H1 (cell line): Measurements from ENCODE around the gene FOXN1. TPM values are rescaled to one million over a fixed set of nuclear protein-coding genes. Genes with fewer than 3 reads are reported as not detected.

ENCODE experiments used
- CTCF ChIA-PET: fragments of 300-600 bp; sonication (Branson Sonifier 250); formaldehyde crosslinking; loops from one replicate; lab custom pipeline; 2021; ENCODE audit not compliant: partially characterized antibody; lab: Charles Lee
- POLR2A ChIA-PET: fragments of 300-600 bp; sonication (Branson Sonifier 250); formaldehyde crosslinking; loops from one replicate; lab custom pipeline; 2021; ENCODE audit warnings: inconsistent platforms; ENCODE audit not compliant: partially characterized antibody; lab: Charles Lee
- DNase-seq, 2 experiments: peaks; one replicate each; pipeline versions ENCODE4 v3.0.0 to v3.0.0-alpha.2; 2010 to 2022; ENCODE audit warnings: low spot score in 2 of 2, low read depth in 1 of 2, mixed read lengths in 1 of 2
- FAIRE-seq: peaks from 2 replicates; lab custom pipeline; 2011; peaks lifted over from hg19 to GRCh38; lab: Jason Lieb, UNC
- H2AFZ ChIP-seq: 2 replicates; pipeline ENCODE4 v1.8.1; 2012; ENCODE audit warnings: low read length, inconsistent platforms
- H2AK5ac ChIP-seq: 2 replicates; pipeline ENCODE4 v1.6.1; 2013; ENCODE audit warnings: low read depth, low read length
- H2BK120ac ChIP-seq: replicated peaks from 2 replicates; pipeline ENCODE3; 2013; ENCODE audit warnings: low read depth, low read length, inconsistent platforms
- H2BK12ac ChIP-seq: 2 replicates; pipeline ENCODE4 v1.6.1; 2013; ENCODE audit warnings: low read depth, low read length
- H2BK15ac ChIP-seq: 2 replicates; pipeline ENCODE4 v1.6.1; 2013; ENCODE audit warnings: low read length
- H2BK20ac ChIP-seq: 2 replicates; pipeline ENCODE4 v1.6.1; 2013; ENCODE audit warnings: low read length
- H2BK5ac ChIP-seq: 2 replicates; pipeline ENCODE4 v1.6.1; 2013; ENCODE audit warnings: low read depth, low read length
- H3K14ac ChIP-seq: 2 replicates; pipeline ENCODE4 v1.6.1; 2013; ENCODE audit warnings: inconsistent platforms; ENCODE audit not compliant: insufficient read length
- H3K18ac ChIP-seq: 2 replicates; pipeline ENCODE4 v1.6.1; 2013; ENCODE audit warnings: low read length; ENCODE audit errors: extremely low read depth
- H3K23ac ChIP-seq: 2 replicates; pipeline ENCODE4 v1.6.1; 2013; ENCODE audit warnings: inconsistent platforms; ENCODE audit not compliant: insufficient read length
- H3K23me2 ChIP-seq: 2 replicates; pipeline ENCODE4 v1.6.1; 2013; ENCODE audit warnings: low read depth, low read length
- H3K27ac ChIP-seq: 2 replicates; pipeline ENCODE4 v1.6.1; 2011; ENCODE audit warnings: low read depth, low read length, inconsistent platforms
- H3K27me3 ChIP-seq, 4 experiments: replicated peaks in 1 of 4; 1 replicate in 1 of 4; 2 replicates in 3 of 4; pipeline versions ENCODE4 v1.6.1 to v1.8.1; 2011 to 2013; ENCODE audit warnings: low read length in 3 of 4, mild to moderate bottlenecking in 3 of 4, inconsistent platforms in 2 of 4, mixed read lengths in 2 of 4, moderate library complexity in 1 of 4; ENCODE audit not compliant: control insufficient read depth in 3 of 4, insufficient read depth in 3 of 4; ENCODE audit errors: extremely low read depth in 1 of 4
- H3K36me3 ChIP-seq, 4 experiments: 2 replicates each; pipeline versions ENCODE4 v1.6.1 to v1.8.1; 2011 to 2013; ENCODE audit warnings: mild to moderate bottlenecking in 4 of 4, low read length in 3 of 4, moderate library complexity in 2 of 4, control low read depth in 1 of 4, inconsistent platforms in 1 of 4; ENCODE audit not compliant: insufficient read depth in 4 of 4, control insufficient read depth in 2 of 4
- H3K4ac ChIP-seq: replicated peaks from 2 replicates; pipeline ENCODE3; 2013; ENCODE audit warnings: low read length, low read depth, mixed read lengths, inconsistent platforms; ENCODE audit not compliant: insufficient read length
- H3K4me1 ChIP-seq, 4 experiments: replicated peaks in 1 of 4; 1 replicate in 1 of 4; 2 replicates in 3 of 4; pipeline versions ENCODE4 v1.6.1 to v1.8.1; 2011 to 2013; ENCODE audit warnings: low read length in 3 of 4, inconsistent platforms in 2 of 4, mixed read lengths in 1 of 4; ENCODE audit not compliant: insufficient read depth in 4 of 4, control insufficient read depth in 3 of 4
- H3K4me2 ChIP-seq, 2 experiments: 2 replicates each; pipeline versions ENCODE4 v1.6.1 to v1.8.1; 2011 to 2013; ENCODE audit warnings: low read depth in 2 of 2, low read length in 2 of 2, control low read depth in 1 of 2, inconsistent platforms in 1 of 2, mild to moderate bottlenecking in 1 of 2; ENCODE audit not compliant: insufficient read depth in 1 of 2
- H3K4me3 ChIP-seq, 4 experiments: fragments of 200-600, 300-600 bp in 1 of 4; sonication (generic), shearing (Covaris generic), sonication (Bioruptor Twin) in 1 of 4; 2 replicates each; pipeline versions ENCODE4 v1.5.1 to v1.8.1; 2011 to 2016; ENCODE audit warnings: low read length in 4 of 4, low read depth in 3 of 4, control low read depth in 2 of 4, inconsistent platforms in 2 of 4, mild to moderate bottlenecking in 2 of 4, mixed read lengths in 1 of 4, moderate library complexity in 1 of 4; ENCODE audit not compliant: insufficient read depth in 2 of 4; ENCODE audit errors: extremely low read depth in 1 of 4
- H3K56ac ChIP-seq: replicated peaks from 2 replicates; pipeline ENCODE3; 2013; ENCODE audit warnings: low read depth, mild to moderate bottlenecking, mixed read lengths, low read length, inconsistent platforms; ENCODE audit not compliant: insufficient read length
- H3K79me1 ChIP-seq: 2 replicates; pipeline ENCODE4 v1.6.1; 2013; ENCODE audit warnings: low read depth, low read length, control low read depth
- H3K79me2 ChIP-seq, 2 experiments: 2 replicates each; pipeline versions ENCODE4 v1.6.1 to v1.8.1; 2012 to 2013; ENCODE audit warnings: low read length in 2 of 2, mild to moderate bottlenecking in 2 of 2, inconsistent platforms in 1 of 2; ENCODE audit not compliant: insufficient read depth in 2 of 2, control insufficient read depth in 1 of 2
- H3K9ac ChIP-seq, 4 experiments: replicated peaks in 1 of 4; 1 replicate in 1 of 4; 2 replicates in 3 of 4; pipeline versions ENCODE4 v1.6.1 to v1.8.1; 2011 to 2013; ENCODE audit warnings: low read depth in 3 of 4, low read length in 3 of 4, control low read depth in 2 of 4, mild to moderate bottlenecking in 2 of 4, moderate library complexity in 2 of 4, inconsistent platforms in 1 of 4; ENCODE audit errors: extremely low read depth in 1 of 4
- H3K9me3 ChIP-seq, 2 experiments: 2 replicates each; pipeline versions ENCODE4 v1.6.1 to v1.8.1; 2012 to 2013; ENCODE audit warnings: mild to moderate bottlenecking in 2 of 2, moderate library complexity in 2 of 2, control low read depth in 1 of 2, inconsistent platforms in 1 of 2, low read depth in 1 of 2, low read length in 1 of 2, mixed read lengths in 1 of 2; ENCODE audit not compliant: insufficient read depth in 2 of 2
- H4K20me1 ChIP-seq, 2 experiments: replicated peaks in 1 of 2; 2 replicates each; pipeline versions ENCODE3 to v1.8.1; 2011 to 2013; ENCODE audit warnings: inconsistent platforms in 2 of 2, low read length in 2 of 2, mild to moderate bottlenecking in 1 of 2; ENCODE audit not compliant: insufficient read depth in 2 of 2, control insufficient read depth in 1 of 2
- H4K5ac ChIP-seq: 2 replicates; pipeline ENCODE4 v1.6.1; 2013; ENCODE audit warnings: low read length, low read depth, mixed read lengths, inconsistent platforms; ENCODE audit not compliant: insufficient read length
- H4K8ac ChIP-seq: 2 replicates; pipeline ENCODE4 v1.8.0; 2013; ENCODE audit warnings: mild to moderate bottlenecking, moderate library complexity, low read length, inconsistent platforms; ENCODE audit not compliant: insufficient read depth; ENCODE audit errors: extremely low read depth
- H4K91ac ChIP-seq: replicated peaks from 2 replicates; pipeline ENCODE3; 2013; ENCODE audit warnings: low read length, mixed read lengths, inconsistent platforms; ENCODE audit not compliant: insufficient read length
- BACH1 ChIP-seq: IDR thresholded peaks from 2 replicates; pipeline ENCODE4 v1.6.1; 2012; ENCODE audit warnings: low read length, improper control_type of control experiment
- CREB1 ChIP-seq: IDR thresholded peaks from 2 replicates; pipeline ENCODE4 v1.6.1; 2012; ENCODE audit warnings: inconsistent platforms
- GABPA ChIP-seq: IDR thresholded peaks from 2 replicates; pipeline ENCODE4 v1.6.1; 2011; ENCODE audit warnings: mild to moderate bottlenecking, low read length, moderate library complexity, borderline replicate concordance; ENCODE audit not compliant: insufficient read depth
- NANOG ChIP-seq: IDR thresholded peaks from 2 replicates; pipeline ENCODE4 v1.6.1; 2011; ENCODE audit warnings: low read length, low read depth, mild to moderate bottlenecking, inconsistent platforms; ENCODE audit not compliant: insufficient read depth, poor library complexity, severe bottlenecking
- NRF1 ChIP-seq: IDR thresholded peaks from 2 replicates; pipeline ENCODE4 v1.6.1; 2011; ENCODE audit warnings: mild to moderate bottlenecking, low read depth, low read length, improper control_type of control experiment
- POLR2A ChIP-seq, 2 experiments: IDR thresholded peaks; 1 replicate in 1 of 2; 2 replicates in 1 of 2; pipeline ENCODE4 v1.6.1; 2011; ENCODE audit warnings: low read depth in 2 of 2, low read length in 2 of 2, mild to moderate bottlenecking in 2 of 2; ENCODE audit errors: control extremely low read depth in 1 of 2
- RBBP5 ChIP-seq: IDR thresholded peaks from 2 replicates; pipeline ENCODE4 v1.7.1; 2012; ENCODE audit warnings: low read depth, mild to moderate bottlenecking, inconsistent platforms, low read length, moderate library complexity, borderline replicate concordance
- TBP ChIP-seq: IDR thresholded peaks from 2 replicates; pipeline ENCODE4 v1.6.1; 2011; ENCODE audit warnings: low read depth, low read length, improper control_type of control experiment
- WGBS, 2 experiments: shearing (Covaris generic) in 1 of 2; methylation state at CpG; one replicate each; pipeline versions ENCODE4 v1.1.6 to v1.1.7; 2013 to 2015; ENCODE audit warnings: low lambda C conversion rate in 2 of 2, mixed read lengths in 2 of 2, inconsistent platforms in 1 of 2, low coverage in 1 of 2, missing lambda C conversion rate in 1 of 2; ENCODE audit not compliant: insufficient replicate concordance in 2 of 2, insufficient coverage in 1 of 2, insufficient read length in 1 of 2; ENCODE audit errors: extremely low coverage in 1 of 2, missing lambda C conversion rate in 1 of 2; 5-methylcytosine and 5-hydroxymethylcytosine counted together
- polyA plus RNA-seq, 7 experiments: library from polyadenylated mRNA; depleted of rRNA in 3 of 7; stranded (reverse) in 5 of 7; unstranded in 2 of 7; fragments of >200 nt in 5 of 7; fragments of 200-250 nt in 2 of 7; gene quantifications; 1 replicate in 5 of 7; 2 replicates in 1 of 7; 4 replicates in 1 of 7; pipeline versions ENCODE4 v1.2.1 to v1.2.3, GENCODE V29; 2011 to 2013; ENCODE audit warnings: missing spikeins in 2 of 7, mixed read lengths in 2 of 7
- total RNA-seq: library from RNA; stranded (reverse); fragmentation: NEBNext Ultra II Directional; extraction: Animal tissue kit (Norgen Biotek cat#: 25700); gene quantifications from 2 replicates; pipeline ENCODE4 v1.2.1, GENCODE V29; 2021

The FOXN1 gene
- total and polyA plus RNA-seq, 2 of the 8 experiments (the other 6 are each of a cell fraction or from before 2014, with no cell fraction given) = not detected

- no peak overlapping the region for H4K8ac ChIP-seq
- 87% methylated on average over 8 of the region's 8 CpGs; no CpG with 5 or more reads in 1 of the 2 experiments for WGBS, 2 experiments
- no peak overlapping the region for H4K5ac ChIP-seq
- FAIRE-seq (no peak), DNase-seq (peak in 1 of 2 experiments; percentile 22)
- no peak overlapping the region for H2BK15ac ChIP-seq
- H2BK12ac ChIP-seq = no peak overlapping the region
- no peak overlapping the region for H3K4me2 ChIP-seq
- no peak for TF ChIP-seq BACH1
- TF ChIP-seq NANOG = no peak
- TF ChIP-seq NRF1 = no peak
- no peak for TF ChIP-seq GABPA
- no peak for TF ChIP-seq TBP
- no peak for TF ChIP-seq CREB1
- TF ChIP-seq POLR2A (IDR thresholded peaks at IDR 0.05; ENCODE audit: control extremely low read depth in 1 of 2, low read depth in 2 of 2, low read length in 2 of 2) = no peak
- TF ChIP-seq RBBP5 = no peak
- H2BK20ac ChIP-seq = no peak overlapping the region
- no peak overlapping the region for H3K4me3 ChIP-seq
- H2AFZ ChIP-seq = no peak overlapping the region
- no peaks in the 10 kb centered on the region for H3K36me3 ChIP-seq
- no peak overlapping the region for H3K56ac ChIP-seq
- no peak overlapping the region for H3K18ac ChIP-seq
- H2AK5ac ChIP-seq = no peak overlapping the region
- H3K9ac ChIP-seq = no peak overlapping the region
- H2BK120ac ChIP-seq = no peak overlapping the region
- POLR2A ChIA-PET = no interaction called here
- no peaks in the 10 kb centered on the region for H3K79me1 ChIP-seq
- no peaks in the 10 kb centered on the region for H4K20me1 ChIP-seq
- H3K27ac ChIP-seq = no peak overlapping the region
- H3K4me1 ChIP-seq = peaks cover 0 to 3% (median under 1%) of the 10 kb centered on the region in 4 experiments; a peak in 1 of 7 replicates
- no peaks in the 10 kb centered on the region; a peak in 2 of 7 replicates for H3K27me3 ChIP-seq
- H3K9me3 ChIP-seq = no peaks in the 10 kb centered on the region
- no peak overlapping the region for H4K91ac ChIP-seq
- no peaks in the 10 kb centered on the region for H3K79me2 ChIP-seq
- H3K23me2 ChIP-seq = peaks cover 2% of the 10 kb centered on the region; the same call in 1 of the 2 replicates
- H2BK5ac ChIP-seq = no peak overlapping the region
- H3K4ac ChIP-seq = no peak overlapping the region
- no peak overlapping the region for H3K23ac ChIP-seq
- CTCF ChIA-PET = no interaction called here
- H3K14ac ChIP-seq = peak overlapping the region; percentile 5
Observed at GRCh38 chr17:28469376-28469775, 36.8 kb upstream of the FOXN1 start.
